HG03575 (cell line): Measurements from ENCODE around the gene FOXP4.

Experiments
- ATAC-seq: cut with Tn5 transposase; IDR thresholded peaks from one replicate; pipeline ENCODE4 v1.9.1; 2021; ENCODE audit not compliant: unreplicated experiment, insufficient number of reproducible peaks, low FRiP score; ENCODE audit errors: extremely low read depth

Gene FOXP4

GRCh38 chr6:41635365-41635764 lies 89.2 kb downstream of the FOXP4 start:
- no peak for ATAC-seq

- ATAC-seq: no peak
Observed at GRCh38 chr6:41636833-41637193, 90.6 kb downstream of the FOXP4 start.

- no peak for ATAC-seq
Observed at GRCh38 chr6:41637194-41638001, 91.2 kb downstream of the FOXP4 start.

GRCh38 chr6:41638002-41638934 lies 92.1 kb downstream of the FOXP4 start, which contains the start of gene MDFI:
MDFI (plus strand) TSS chr6:41638468; CDS start chr6:41638750, 282 bp downstream.
- no peak for ATAC-seq

GRCh38 chr6:41638935-41639808 lies 93.0 kb downstream of the FOXP4 start:
- no peak for ATAC-seq

GRCh38 chr6:41639809-41640371 lies 93.7 kb downstream of the FOXP4 start:
- ATAC-seq: no peak

- no peak for ATAC-seq
Observed at GRCh38 chr6:41640426-41640825, 94.2 kb downstream of the FOXP4 start.

GRCh38 chr6:41641352-41641925 lies 95.3 kb downstream of the FOXP4 start:
- no peak for ATAC-seq

- ATAC-seq: no peak
Observed at GRCh38 chr6:41642090-41642959, 96.1 kb downstream of the FOXP4 start.

- ATAC-seq: no peak
Observed at GRCh38 chr6:41642960-41643898, 97.0 kb downstream of the FOXP4 start.

GRCh38 chr6:41643899-41644269 lies 97.7 kb downstream of the FOXP4 start:
- no peak for ATAC-seq

- ATAC-seq: no peak
Observed at GRCh38 chr6:41644297-41644879, 98.2 kb downstream of the FOXP4 start.

GRCh38 chr6:41645007-41645618 lies 98.9 kb downstream of the FOXP4 start:
- no peak for ATAC-seq

- no peak for ATAC-seq
Observed at GRCh38 chr6:41646026-41646795, 100.0 kb downstream of the FOXP4 start.

GRCh38 chr6:41647061-41647511 lies 100.9 kb downstream of the FOXP4 start:
- ATAC-seq: no peak
